Central memory CD4-positive, alpha-beta T cell (primary cell): ENCODE results near the gene PROM1.
A peak's percentile ranks its signal among the peaks of the same experiment; 100 is the strongest.

Source experiments
- DNase-seq: peaks from one replicate; pipeline ENCODE4 v3.0.0; 2022

The PROM1 gene

DNA sequence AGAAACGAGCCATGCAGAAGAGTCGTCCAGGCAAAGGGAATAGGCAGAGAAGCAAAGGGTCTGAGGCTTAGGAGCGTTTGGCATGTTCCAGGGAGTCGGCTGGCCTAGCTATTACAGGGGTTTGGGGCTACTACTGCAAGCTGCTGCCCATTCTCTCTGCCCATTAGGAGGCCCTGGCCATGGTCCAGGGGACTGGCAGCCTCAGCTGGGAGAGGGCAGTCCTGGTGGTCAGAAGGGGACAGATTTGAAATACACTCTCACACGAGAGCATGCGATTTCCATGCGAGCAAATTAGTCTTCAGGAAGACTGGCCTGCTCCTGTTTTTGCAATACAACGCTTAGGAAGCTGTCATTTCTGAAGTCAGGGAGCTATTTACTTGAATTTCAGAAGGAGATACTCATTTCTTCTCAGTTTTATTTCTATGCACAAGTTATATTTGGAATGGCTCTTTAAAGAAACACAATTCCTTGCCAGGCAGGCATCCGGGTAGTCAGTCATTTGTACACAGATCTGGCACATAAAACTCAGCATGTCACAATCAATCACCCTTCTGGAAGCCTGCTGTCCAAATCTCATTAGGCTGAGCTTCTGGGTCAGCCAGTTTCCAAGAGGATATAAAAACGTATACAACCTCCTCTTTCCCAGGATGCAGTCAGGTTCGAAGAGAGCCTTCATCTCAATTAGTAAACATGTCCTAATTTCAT is 27.0 kb downstream of the PROM1 start:
- no peak for DNase-seq

- no peak for DNase-seq
These were observed 27.9 kb downstream of the PROM1 start for GRCh38 chr4:16055873-16056272.

- DNase-seq: no peak
These were observed 28.4 kb downstream of the PROM1 start for GRCh38 chr4:16055471-16055870.

- no peak for DNase-seq
These were observed 30.9 kb downstream of the PROM1 start for GRCh38 chr4:16052939-16053338.

- DNase-seq: no peak
These were observed 31.8 kb downstream of the PROM1 start for GRCh38 chr4:16051980-16052379.

DNA sequence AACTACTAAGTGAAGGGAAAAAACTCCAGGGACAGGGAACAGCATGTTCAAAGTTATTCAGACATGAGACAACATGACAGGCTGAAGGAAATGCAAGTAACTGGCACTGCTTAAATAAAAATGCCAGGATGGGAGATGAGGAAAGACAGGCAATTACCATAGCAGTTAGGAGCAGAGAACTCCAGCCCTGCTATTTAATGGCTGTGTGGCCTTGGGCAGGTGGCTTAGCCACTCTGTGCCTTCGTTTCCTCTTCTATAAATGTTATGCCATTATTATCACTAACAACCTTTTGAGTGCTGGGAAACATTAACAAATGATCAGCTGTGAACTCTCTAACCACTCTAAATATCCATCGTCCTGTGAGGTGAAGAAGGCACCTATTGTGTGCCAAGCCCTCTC is 32.7 kb downstream of the PROM1 start:
- no peak for DNase-seq

GRCh38 chr4:16050669-16051068 is 33.2 kb downstream of the PROM1 start:
- no peak for DNase-seq

GRCh38 chr4:16048619-16049419 is 35.0 kb downstream of the PROM1 start:
- no peak for DNase-seq

DNA sequence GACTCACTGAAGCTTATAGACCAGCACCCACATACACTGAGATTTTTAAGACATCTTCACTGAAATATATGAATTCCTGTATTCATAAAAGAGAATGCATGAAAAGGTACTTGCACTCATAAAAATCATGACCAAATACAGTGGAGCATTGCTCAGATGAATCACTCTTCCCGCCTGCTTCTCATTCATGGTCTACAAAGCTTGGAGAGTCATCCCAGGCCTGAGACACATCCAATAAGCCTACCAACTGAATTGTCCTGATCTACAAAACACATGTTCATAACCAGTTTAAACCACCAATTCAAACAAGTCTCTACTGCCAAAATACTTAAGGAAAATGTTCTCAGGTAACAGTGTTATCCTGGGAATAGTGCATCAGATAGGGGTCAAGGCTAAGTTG is 38.1 kb downstream of the PROM1 start:
- no peak for DNase-seq

- DNase-seq: no peak
These were observed 40.0 kb downstream of the PROM1 start for GRCh38 chr4:16043642-16044498.

GRCh38 chr4:16039139-16039538 is 44.7 kb downstream of the PROM1 start:
- DNase-seq: no peak

DNA sequence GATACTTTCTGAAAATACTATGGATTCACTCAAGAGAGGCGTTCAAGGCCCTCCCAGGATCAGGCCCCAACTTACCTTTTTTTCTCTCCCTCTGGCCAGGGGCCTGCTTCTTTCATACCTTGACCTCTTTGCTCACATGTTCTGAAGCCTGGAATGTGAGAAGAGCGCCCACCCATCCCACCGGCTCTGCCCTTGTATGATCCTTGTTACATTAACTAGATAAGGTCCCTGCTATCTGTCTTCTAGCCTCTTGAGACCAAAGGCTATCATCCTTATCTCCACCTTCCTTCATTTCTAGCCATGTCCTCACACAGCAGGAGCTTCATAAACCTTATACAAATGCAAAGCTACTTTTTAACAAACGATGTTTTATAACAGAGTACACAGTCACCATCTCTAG is 45.9 kb downstream of the PROM1 start:
- DNase-seq: no peak

- no peak for DNase-seq
These were observed 48.0 kb downstream of the PROM1 start for GRCh38 chr4:16035843-16036242.

DNA sequence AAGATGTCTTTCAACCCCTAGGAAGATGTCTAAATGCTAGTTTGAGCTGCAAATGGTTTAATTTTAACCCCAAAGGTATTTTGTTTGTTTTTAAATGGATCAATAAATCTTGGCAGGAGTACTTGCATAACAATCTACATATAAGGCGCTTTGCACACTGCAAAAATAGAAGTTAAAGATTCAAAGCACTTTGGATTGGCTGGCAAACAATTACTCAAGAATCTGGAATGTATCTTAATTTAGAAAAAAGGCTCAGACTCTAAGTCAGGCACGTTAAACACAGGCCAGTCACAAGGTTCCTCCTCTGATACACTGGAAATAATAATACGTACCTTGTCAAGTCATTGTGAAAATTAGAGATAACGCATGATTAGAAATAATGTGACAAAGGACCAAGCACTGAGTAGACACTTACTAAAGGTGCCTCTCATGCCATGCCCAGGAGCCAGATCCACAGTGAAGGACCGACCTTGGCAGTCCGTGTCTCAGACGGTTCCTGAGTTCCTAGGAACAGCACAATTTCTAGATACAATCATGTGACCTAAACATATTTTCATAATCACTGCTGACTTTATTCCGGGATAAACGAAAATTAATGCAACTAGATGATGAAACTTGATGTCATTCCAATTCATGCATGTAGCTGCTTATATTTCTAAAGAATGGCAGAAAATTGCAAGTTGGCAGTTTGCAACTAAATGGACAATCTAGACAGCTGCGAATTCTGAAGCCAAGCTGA is 49.6 kb downstream of the PROM1 start:
- no peak for DNase-seq

- no peak for DNase-seq
These were observed 51.4 kb downstream of the PROM1 start for GRCh38 chr4:16032396-16032770.

GRCh38 chr4:16031546-16032395 is 52.1 kb downstream of the PROM1 start:
- DNase-seq: no peak

DNA sequence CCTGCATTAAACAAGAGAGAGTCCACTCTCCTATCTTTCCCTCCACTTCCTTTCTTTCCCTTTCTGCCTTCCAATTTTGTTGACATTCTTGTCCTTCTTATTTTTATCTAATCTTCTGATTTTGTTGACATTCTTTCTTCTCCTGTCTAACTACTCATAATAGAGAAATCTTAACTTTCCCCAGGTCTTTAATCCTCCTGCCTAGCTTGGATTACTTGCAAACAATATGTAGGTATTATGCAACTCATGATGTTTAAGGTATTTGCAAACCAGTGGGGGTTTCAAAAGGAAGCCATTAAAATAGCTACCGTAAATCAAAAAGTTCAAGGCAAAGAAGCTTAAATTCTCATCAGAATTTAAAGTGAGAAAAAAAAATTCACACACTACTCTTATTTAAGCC is 53.9 kb downstream of the PROM1 start:
- no peak for DNase-seq

GRCh38 chr4:16029262-16029661 is 54.6 kb downstream of the PROM1 start:
- DNase-seq: no peak

DNA sequence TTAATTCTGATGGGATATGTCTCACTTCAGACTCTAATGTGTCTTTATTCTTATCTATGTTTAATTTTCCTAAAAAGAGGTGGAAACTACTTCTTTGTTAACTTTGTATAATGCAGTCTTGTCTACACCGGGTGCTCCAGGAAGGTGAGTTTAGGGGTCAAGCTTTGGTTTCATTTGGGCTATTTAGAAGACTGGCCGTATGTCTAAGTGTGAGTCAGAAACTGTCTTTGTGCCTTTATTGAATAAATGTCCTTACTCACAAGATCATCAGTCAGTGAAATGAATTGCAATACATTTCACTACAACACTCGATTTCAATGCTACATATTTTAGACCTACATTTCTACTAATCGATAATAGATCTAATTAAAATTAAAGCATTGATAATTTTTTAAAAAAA is 56.2 kb downstream of the PROM1 start:
- DNase-seq: no peak

DNA sequence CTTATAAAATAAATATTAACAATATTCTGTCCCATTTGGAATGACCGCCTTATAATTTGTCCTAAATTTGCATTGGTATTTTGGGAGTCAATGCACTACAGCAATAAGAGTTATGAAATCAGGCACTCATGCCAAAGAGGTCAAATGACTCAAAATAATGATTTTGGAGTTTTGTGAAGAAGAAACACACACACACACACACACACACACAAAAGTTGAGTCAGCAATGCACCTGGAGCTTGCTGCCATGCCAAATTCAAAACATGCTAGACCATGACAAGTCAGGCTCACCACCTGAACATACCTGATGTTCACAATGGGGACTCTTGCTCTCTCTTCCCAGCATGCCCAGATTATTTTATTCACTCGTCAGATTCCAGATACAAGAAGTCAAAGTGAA is 56.7 kb downstream of the PROM1 start:
- DNase-seq: no peak

- peak; percentile 41 for DNase-seq
These were observed 57.6 kb downstream of the PROM1 start for GRCh38 chr4:16026160-16026761.
